IPS-NIHi11 (cell line): ENCODE data around the gene SALL4.

ENCODE experiments used
- DNase-seq: peaks from one replicate; pipeline ENCODE4 v3.0.0; 2012; ENCODE audit warnings: mixed read lengths, low spot score

The SALL4 gene

DNA sequence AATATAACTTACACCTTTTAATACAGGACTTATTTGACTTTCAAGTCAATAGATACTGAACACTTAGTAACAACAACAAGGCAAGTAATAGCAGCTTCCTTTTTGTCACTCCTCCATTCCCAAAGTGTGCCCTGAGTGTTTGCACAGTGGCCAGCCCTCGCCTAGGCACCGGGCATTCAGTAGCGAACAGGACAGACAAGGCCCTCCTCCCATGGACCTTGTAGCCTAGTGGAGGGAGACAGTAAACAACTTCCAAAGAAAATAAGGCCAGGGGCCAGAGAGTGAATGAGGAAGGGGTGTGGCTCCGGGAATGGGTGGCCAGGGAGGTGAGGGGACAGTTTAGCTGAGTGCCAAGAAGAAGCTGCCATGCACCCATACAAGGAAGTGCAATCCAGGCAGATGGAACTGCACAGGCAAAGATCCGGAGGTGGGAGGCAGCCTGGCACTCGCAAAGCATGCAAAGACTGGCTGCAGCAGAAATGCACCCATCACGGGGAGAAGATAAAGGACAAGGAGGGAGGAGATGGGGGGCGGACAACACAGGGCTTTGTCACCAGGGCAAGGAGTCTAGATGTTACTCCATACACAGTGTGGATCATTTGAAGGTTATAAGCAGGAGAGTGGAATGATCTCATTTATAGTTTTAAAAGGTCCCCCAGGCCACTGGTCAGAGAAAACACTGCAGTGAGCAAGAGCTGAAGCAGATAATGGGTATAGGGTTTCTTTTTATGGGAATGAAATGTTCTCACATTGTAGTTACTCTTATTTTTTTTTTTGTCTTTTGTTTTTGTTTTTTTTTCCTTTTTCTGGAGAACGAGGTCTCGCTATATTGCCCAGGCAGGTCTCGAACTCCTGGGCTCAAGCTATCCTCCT is 66.4 kb downstream of the SALL4 start:
- no peak for DNase-seq

DNA sequence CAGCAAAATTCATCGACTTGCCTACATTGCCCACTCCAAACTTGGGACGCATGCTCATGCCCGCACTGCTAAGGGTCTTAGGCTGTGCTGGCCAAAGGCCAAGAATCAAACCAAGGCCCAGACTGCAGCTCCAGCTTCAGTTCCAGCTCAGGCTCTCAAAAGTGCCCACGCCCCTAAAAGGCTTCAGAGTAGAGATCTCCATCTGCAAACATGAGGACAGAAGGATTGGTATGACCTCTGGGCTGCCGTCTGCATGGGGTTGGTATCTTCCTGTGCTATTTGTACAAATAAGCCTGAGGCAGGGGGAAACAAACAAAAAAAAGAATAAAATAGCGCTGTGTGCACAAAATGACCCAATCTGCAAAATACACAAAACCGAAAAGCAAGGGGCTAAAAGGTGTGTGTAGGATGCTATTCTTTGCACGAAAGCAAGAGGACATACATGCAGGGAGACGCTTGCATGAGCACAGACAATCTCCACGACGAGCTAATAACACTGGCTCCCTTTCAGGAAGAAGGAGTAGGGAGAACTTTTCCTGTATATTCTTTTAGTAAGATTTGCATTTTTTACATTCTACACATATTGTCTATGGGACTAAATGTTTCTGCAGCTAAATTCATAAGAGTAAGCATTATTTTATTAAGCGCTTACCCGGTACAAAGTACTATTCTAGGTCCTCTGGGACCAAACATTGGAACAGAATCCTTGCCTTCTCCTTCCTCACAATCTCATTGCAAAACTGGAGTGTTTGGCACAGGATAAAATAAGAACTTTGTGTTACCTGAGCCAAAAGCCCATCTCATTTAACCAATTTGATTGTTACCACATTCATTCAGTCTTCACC is 67.2 kb downstream of the SALL4 start:
- no peak for DNase-seq

DNA sequence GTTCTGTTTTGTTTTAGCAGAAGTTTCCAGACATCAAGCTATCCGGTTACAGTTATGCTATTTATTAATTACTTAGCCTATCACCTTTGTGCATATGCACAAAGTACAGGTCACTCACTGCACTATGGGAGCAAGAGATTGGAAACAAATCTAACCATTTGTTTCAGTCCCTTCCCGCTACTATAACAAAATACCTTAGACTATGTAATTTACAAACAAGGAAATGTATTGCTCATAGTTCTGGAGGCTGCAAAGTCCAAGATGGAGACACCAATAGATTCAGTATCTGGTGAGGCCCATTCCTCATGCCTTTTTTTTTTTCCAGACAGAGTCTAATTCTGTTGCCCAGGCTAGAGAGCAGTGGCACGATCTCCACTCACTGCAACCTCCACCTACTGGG is 69.3 kb downstream of the SALL4 start:
- no peak for DNase-seq
